ENCODE results near the gene ABHD5. TPM values are rescaled to one million over a fixed set of nuclear protein-coding genes. Genes with fewer than 3 reads are reported as not detected.

The ABHD5 gene
- total and polyA plus RNA-seq, 2 donors from 2014 or later: 19.0 to 21.1 TPM

- no peaks in the 10 kb centered on the region for H3K9me3 ChIP-seq (ENCODE audit: control insufficient read depth in 2 of 3, insufficient read depth in 1 of 3, low read length in 3 of 3)
- no peaks in the 10 kb centered on the region for H3K36me3 ChIP-seq (ENCODE audit: control insufficient read depth in 2 of 3, insufficient read depth in 3 of 3, low read length in 3 of 3)
- no peak for FAIRE-seq
- no peaks in the 10 kb centered on the region for H3K27me3 ChIP-seq (ENCODE audit: control insufficient read depth, insufficient read depth, low read length)
- H3K27ac ChIP-seq (ENCODE audit: low read depth in 2 of 2, low read length in 2 of 2): no peak overlapping the region
- intact Hi-C loops (cut with DNase I): no loop called here
- H3K4me1 ChIP-seq (ENCODE audit: control insufficient read depth in 2 of 3, insufficient read depth in 2 of 3, low read depth in 1 of 3, low read length in 3 of 3): peaks cover 0 to 9% (median 0%) of the 10 kb centered on the region in 3 donors
- no peak for TF ChIP-seq CTCF (IDR thresholded peaks at IDR 0.05; ENCODE audit: borderline replicate concordance, extremely low read depth, insufficient read depth)
- H3K9ac ChIP-seq (ENCODE audit: low read length in 3 of 3): no peak overlapping the region
- no peak overlapping the region for H3K4me3 ChIP-seq (ENCODE audit: low read length in 3 of 3)
- no peak for DNase-seq
These were observed 6.1 kb downstream of the ABHD5 start for GRCh38 chr3:43696881-43697280.

GRCh38 chr3:43699864-43700263, 9.1 kb downstream of the ABHD5 start:
- TF ChIP-seq CTCF (IDR thresholded peaks at IDR 0.05; ENCODE audit: borderline replicate concordance, extremely low read depth, insufficient read depth): no peak
- DNase-seq: no peak

GRCh38 chr3:43704697-43705096, 14.0 kb downstream of the ABHD5 start:
- FAIRE-seq: no peak

More at GRCh38 chr3:43699864-43700263, 9.1 kb downstream of the ABHD5 start:
- no peaks in the 10 kb centered on the region for H3K27me3 ChIP-seq (ENCODE audit: control insufficient read depth, insufficient read depth, low read length)
- H3K4me1 ChIP-seq (ENCODE audit: control insufficient read depth in 2 of 3, insufficient read depth in 2 of 3, low read depth in 1 of 3, low read length in 3 of 3): no peaks in the 10 kb centered on the region
- no peaks in the 10 kb centered on the region for H3K9me3 ChIP-seq (ENCODE audit: control insufficient read depth in 2 of 3, insufficient read depth in 1 of 3, low read length in 3 of 3)
- no peak overlapping the region for H3K27ac ChIP-seq (ENCODE audit: low read depth in 2 of 2, low read length in 2 of 2)
- H3K4me3 ChIP-seq (ENCODE audit: low read length in 3 of 3): no peak overlapping the region
- H3K9ac ChIP-seq (ENCODE audit: low read length in 3 of 3): no peak overlapping the region
- no peak for FAIRE-seq
- peaks cover 0 to 4% (median 0%) of the 10 kb centered on the region in 3 donors for H3K36me3 ChIP-seq (ENCODE audit: control insufficient read depth in 2 of 3, insufficient read depth in 3 of 3, low read length in 3 of 3)
- intact Hi-C loops (cut with DNase I): no loop called here

More at GRCh38 chr3:43704697-43705096, 14.0 kb downstream of the ABHD5 start:
- DNase-seq: no peak
- Histone ChIP-seq H3K4me3 (ENCODE audit: low read length in 3 of 3) (no peak overlapping the region), H3K27ac (ENCODE audit: low read depth in 2 of 2, low read length in 2 of 2) (no peak overlapping the region), H3K9me3 (ENCODE audit: control insufficient read depth in 2 of 3, insufficient read depth in 1 of 3, low read length in 3 of 3) (no peaks in the 10 kb centered on the region), H3K4me1 (ENCODE audit: control insufficient read depth in 2 of 3, insufficient read depth in 2 of 3, low read depth in 1 of 3, low read length in 3 of 3) (no peaks in the 10 kb centered on the region), H3K9ac (ENCODE audit: low read length in 3 of 3) (no peak overlapping the region), H3K36me3 (ENCODE audit: control insufficient read depth in 2 of 3, insufficient read depth in 3 of 3, low read length in 3 of 3) (peaks cover 0 to 4% (median 0%) of the 10 kb centered on the region in 3 donors), H3K27me3 (ENCODE audit: control insufficient read depth, insufficient read depth, low read length) (no peaks in the 10 kb centered on the region)
- intact Hi-C loops (cut with DNase I): no loop called here
- TF ChIP-seq CTCF (IDR thresholded peaks at IDR 0.05; ENCODE audit: borderline replicate concordance, extremely low read depth, insufficient read depth): no peak

Measured in kidney (tissue), 14 donors.